Activated CD4-positive, alpha-beta T cell treated with anti-CD3 and anti-CD28 coated beads, Interleukin-2, amount 10 ng/mL, durations not matched to agents 24 days and 14 days (primary cell): ENCODE data around the gene DOCK4. TPM values are rescaled to one million over a fixed set of nuclear protein-coding genes. Genes with fewer than 3 reads are reported as not detected.

Experiments
- DNase-seq: peaks from one replicate; pipeline ENCODE4 v3.0.0; 2022
- H3K27ac Mint-ChIP-seq: one replicate; pipeline ENCODE4 v1.8.0; 2022; ENCODE audit warnings: mild to moderate bottlenecking, mixed read lengths
- H3K27me3 Mint-ChIP-seq: one replicate; pipeline ENCODE4 v1.8.0; 2022; ENCODE audit warnings: mixed read lengths
- H3K36me3 Mint-ChIP-seq: one replicate; pipeline ENCODE4 v1.8.0; 2022; ENCODE audit warnings: low read depth, mild to moderate bottlenecking, mixed read lengths
- H3K4me1 Mint-ChIP-seq: one replicate; pipeline ENCODE4 v1.8.0; 2021; ENCODE audit warnings: mixed read lengths
- H3K4me3 Mint-ChIP-seq: one replicate; pipeline ENCODE4 v1.8.0; 2022; ENCODE audit warnings: mild to moderate bottlenecking, moderate library complexity, mixed read lengths
- H3K9me3 Mint-ChIP-seq: one replicate; pipeline ENCODE4 v1.8.0; 2021; ENCODE audit warnings: mixed read lengths
- intact Hi-C: fragments of 100-400 bp; cut with micrococcal nuclease; formaldehyde crosslinking; loops from one replicate; pipeline ENCODE4 v1.15.1; 2023
- total RNA-seq: library from RNA; stranded (reverse); gene quantifications from 2 replicates; pipeline ENCODE4 v1.2.3, GENCODE V29; 2022

Gene DOCK4
- total RNA-seq, 1 donor from 2014 or later: 0.89 TPM

- no peaks in the 10 kb centered on the region for H3K36me3 Mint-ChIP-seq
- H3K27ac Mint-ChIP-seq: no peak overlapping the region
Measured at GRCh38 chr7:112172870-112173567, 33.2 kb downstream of the DOCK4 start.

DNA sequence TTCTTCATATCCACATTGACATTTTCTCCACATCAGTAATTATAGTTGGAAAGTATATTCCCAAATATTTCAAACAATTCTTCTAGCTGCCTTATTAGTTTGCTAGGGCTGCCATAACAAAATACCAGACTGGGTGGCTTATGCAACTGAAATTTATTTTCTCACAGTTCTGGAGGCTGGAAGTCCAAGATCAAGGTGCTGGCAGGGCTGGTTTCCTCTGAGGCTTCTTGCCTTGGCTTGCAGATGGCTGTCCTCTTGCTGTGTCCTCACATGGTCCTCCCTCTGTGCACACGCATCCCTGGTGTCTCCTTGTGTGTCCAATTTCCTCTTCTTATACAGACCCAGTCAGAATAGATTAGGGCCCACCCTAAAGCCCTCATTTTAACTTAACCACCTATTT is 34.5 kb downstream of the DOCK4 start:
- Mint-ChIP-seq H3K9me3 (no peaks in the 10 kb centered on the region), H3K27me3 (peaks cover 14% of the 10 kb centered on the region), H3K4me3 (no peak overlapping the region), H3K27ac (no peak overlapping the region), H3K4me1 (no peaks in the 10 kb centered on the region), H3K36me3 (no peaks in the 10 kb centered on the region)
- intact Hi-C loops: no loop called here
- DNase-seq: no peak

More at GRCh38 chr7:112172870-112173567, 33.2 kb downstream of the DOCK4 start:
- peaks cover 16% of the 10 kb centered on the region for H3K27me3 Mint-ChIP-seq
- no peaks in the 10 kb centered on the region for H3K9me3 Mint-ChIP-seq
- DNase-seq: no peak
- intact Hi-C loops: no loop called here
- H3K4me3 Mint-ChIP-seq: no peak overlapping the region
- no peaks in the 10 kb centered on the region for H3K4me1 Mint-ChIP-seq

DNA sequence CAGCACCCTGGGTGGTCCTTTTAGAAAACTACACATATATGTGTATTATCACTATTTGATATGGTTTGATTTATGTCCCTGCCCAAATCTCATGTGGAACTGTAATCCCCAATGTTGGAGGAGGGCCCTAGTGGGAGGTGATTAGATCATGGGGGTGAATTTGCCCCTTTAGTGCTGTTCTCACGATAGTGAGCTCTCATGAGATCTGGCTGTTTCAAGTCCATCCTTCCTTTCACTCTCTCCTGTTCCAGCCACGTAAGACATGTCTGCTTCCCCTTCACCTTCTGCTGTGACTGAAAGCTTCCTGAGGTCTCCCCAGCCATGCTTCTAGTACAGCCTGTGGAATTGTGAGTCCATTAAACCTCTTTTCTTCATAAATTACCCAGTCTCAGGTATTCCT is 37.3 kb downstream of the DOCK4 start:
- no peaks in the 10 kb centered on the region for H3K4me1 Mint-ChIP-seq
- no peak overlapping the region for H3K27ac Mint-ChIP-seq
- H3K36me3 Mint-ChIP-seq: no peaks in the 10 kb centered on the region
- no peak for DNase-seq
- no peak overlapping the region for H3K4me3 Mint-ChIP-seq
- intact Hi-C loops: no loop called here
- H3K9me3 Mint-ChIP-seq: no peaks in the 10 kb centered on the region
- peaks cover 5% of the 10 kb centered on the region for H3K27me3 Mint-ChIP-seq

DNA sequence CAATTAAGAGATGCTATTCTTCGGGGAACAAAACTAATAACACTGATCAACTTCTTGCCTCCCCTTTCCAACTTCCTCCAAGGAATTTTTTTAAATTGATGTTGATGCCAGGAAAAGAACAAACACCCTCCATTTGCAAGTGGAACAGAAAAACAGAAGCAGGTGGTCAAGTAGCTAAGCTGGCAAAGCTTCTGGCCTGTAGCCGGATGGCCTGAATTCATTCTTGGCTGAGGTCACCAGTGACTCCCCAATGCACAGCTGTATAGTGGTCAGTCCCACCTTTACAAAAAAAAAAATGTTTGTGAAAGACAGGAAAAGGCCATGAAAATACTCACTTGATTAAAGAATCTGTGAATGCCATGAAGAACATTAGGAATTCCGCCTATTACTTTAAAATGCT is 39.1 kb downstream of the DOCK4 start:
- Mint-ChIP-seq H3K4me3 (no peak overlapping the region), H3K9me3 (no peaks in the 10 kb centered on the region), H3K36me3 (no peaks in the 10 kb centered on the region), H3K4me1 (no peaks in the 10 kb centered on the region), H3K27ac (no peak overlapping the region), H3K27me3 (peaks cover 5% of the 10 kb centered on the region)
- intact Hi-C loops: no loop called here
- no peak for DNase-seq

- no peaks in the 10 kb centered on the region for H3K9me3 Mint-ChIP-seq
- intact Hi-C loops: no loop called here
- no peak overlapping the region for H3K27ac Mint-ChIP-seq
- H3K27me3 Mint-ChIP-seq: peaks cover 16% of the 10 kb centered on the region
- no peak for DNase-seq
- no peak overlapping the region for H3K4me3 Mint-ChIP-seq
- no peaks in the 10 kb centered on the region for H3K36me3 Mint-ChIP-seq
- no peaks in the 10 kb centered on the region for H3K4me1 Mint-ChIP-seq
Measured at GRCh38 chr7:112162784-112163506, 43.3 kb downstream of the DOCK4 start.

- Mint-ChIP-seq H3K27me3 (peaks cover 15% of the 10 kb centered on the region), H3K9me3 (no peaks in the 10 kb centered on the region), H3K4me1 (no peaks in the 10 kb centered on the region), H3K27ac (no peak overlapping the region), H3K4me3 (no peak overlapping the region), H3K36me3 (no peaks in the 10 kb centered on the region)
- intact Hi-C loops: no loop called here
- no peak for DNase-seq
Measured at GRCh38 chr7:112162142-112162766, 43.9 kb downstream of the DOCK4 start.

DNA sequence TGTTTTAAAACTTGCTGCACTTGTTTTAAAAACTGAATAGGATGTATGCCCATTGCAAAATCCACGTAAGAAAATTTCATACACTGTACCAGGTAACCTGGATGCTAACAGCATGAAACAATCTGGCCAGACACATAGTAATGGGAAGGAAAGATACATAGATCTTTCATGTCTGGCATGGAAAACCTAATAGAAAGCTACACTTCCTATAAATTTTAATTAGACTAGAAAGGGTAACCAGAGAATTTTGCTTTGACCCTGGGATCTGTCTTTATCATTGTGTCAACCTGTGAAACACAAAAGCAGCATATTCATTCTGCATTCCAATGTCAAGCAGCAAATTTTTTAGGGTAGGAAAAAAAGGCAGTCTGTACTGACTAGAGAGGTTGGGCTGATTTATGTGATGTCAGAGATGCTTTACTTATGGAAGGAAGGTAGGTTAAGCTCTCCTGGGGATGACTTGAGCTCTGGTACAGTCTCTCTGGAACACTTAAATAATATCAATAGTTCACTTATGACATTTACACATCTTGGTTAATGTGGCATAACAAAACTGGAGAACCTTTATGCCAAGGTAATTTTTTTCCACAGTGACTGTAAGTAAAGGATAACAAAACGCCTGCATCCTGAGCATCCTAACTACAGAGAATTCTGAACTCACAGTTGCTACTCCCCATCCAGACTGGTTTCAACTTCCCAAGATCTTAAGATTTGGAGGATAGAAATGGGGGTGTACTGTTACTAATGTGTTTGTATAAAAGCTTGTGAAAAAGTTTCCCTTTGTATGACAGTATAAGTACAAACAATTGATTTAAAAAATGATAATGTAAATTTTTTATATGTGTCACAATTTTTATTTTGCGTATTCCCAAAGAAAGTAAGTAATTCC is 44.7 kb downstream of the DOCK4 start:
- H3K27me3 Mint-ChIP-seq: peaks cover 18% of the 10 kb centered on the region
- intact Hi-C loops: no loop called here
- H3K36me3 Mint-ChIP-seq: no peaks in the 10 kb centered on the region
- no peaks in the 10 kb centered on the region for H3K4me1 Mint-ChIP-seq
- H3K4me3 Mint-ChIP-seq: no peak overlapping the region
- no peaks in the 10 kb centered on the region for H3K9me3 Mint-ChIP-seq
- DNase-seq: no peak
- H3K27ac Mint-ChIP-seq: no peak overlapping the region

- no peaks in the 10 kb centered on the region for H3K36me3 Mint-ChIP-seq
Measured at GRCh38 chr7:112160771-112161150, 45.4 kb downstream of the DOCK4 start.

DNA sequence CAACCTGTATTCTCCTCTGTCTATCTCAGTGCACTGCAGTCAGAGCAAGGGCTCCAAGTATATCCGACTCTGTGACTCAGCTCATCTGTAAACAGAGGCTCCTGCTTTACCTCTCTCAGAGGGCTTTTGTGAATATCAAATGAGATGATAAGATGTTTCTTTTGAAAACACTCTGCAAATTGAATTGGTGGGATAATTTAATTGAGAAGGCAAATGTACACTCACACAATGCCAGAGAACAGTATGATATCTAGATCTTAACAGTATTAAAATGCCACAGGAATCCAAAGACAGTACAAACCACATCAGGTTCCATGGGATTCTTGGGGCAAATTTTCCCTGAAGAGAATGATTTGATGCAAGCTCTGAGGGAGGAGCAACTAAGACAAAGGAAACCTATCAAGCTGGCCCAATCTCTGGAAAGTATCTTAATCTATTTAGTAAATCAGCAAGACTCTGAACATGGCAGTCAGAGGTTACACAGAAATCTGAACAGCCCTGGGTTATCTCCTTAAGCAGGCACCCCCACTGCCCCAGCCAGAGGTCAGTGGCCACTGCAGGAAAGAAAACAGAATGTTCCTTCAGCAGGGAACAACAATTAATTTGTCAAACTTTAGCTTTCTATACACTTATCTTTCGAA is 45.9 kb downstream of the DOCK4 start:
- intact Hi-C loops: no loop called here
- H3K27ac Mint-ChIP-seq: no peak overlapping the region
- no peak overlapping the region for H3K4me3 Mint-ChIP-seq
- H3K9me3 Mint-ChIP-seq: no peaks in the 10 kb centered on the region
- H3K36me3 Mint-ChIP-seq: no peaks in the 10 kb centered on the region
- H3K27me3 Mint-ChIP-seq: peaks cover 20% of the 10 kb centered on the region
- no peak for DNase-seq
- no peaks in the 10 kb centered on the region for H3K4me1 Mint-ChIP-seq

More at GRCh38 chr7:112160771-112161150, 45.4 kb downstream of the DOCK4 start:
- no peak overlapping the region for H3K27ac Mint-ChIP-seq
- H3K4me3 Mint-ChIP-seq: no peak overlapping the region
- no peaks in the 10 kb centered on the region for H3K4me1 Mint-ChIP-seq
- H3K27me3 Mint-ChIP-seq: peaks cover 18% of the 10 kb centered on the region
- DNase-seq: no peak
- H3K9me3 Mint-ChIP-seq: no peaks in the 10 kb centered on the region
- intact Hi-C loops: no loop called here

DNA sequence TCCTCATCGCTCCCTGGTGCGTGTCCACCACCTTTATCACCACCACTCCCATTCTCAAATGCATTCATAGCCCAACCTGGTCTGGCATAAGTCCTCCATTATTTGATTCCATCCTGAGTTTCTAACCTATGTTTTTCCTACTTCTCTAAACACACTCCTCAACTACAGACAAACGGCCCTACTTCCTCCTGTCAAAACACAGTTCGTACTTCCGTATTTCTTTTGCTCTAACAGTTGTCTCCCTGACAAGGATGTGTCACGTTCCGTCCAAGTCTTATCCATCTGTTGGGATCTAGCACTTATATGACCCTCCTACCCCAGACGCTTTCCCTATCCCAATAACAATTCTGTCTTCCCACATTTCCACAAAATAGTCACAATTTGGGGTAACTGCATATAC is 46.8 kb downstream of the DOCK4 start:
- no peaks in the 10 kb centered on the region for H3K4me1 Mint-ChIP-seq
- H3K9me3 Mint-ChIP-seq: no peaks in the 10 kb centered on the region
- intact Hi-C loops: no loop called here

DNA sequence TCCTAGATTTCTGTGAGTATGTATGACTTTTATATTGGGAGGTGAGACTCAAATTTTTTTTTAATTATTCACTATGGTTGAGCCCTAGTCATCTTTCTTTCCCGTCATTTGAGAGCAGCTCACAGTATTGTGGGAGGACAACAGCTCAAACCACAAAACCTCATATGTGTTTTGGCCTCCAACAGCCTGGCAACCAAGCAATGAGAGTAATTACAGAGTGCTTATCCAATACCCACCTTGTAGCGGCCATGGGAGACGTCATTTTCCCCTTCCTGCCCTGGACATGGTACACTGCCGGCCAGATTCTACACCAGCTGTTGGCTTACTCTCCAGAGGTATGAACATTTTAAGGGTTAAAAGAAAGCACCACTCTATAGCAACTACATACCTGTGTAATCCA is 49.1 kb downstream of the DOCK4 start:
- Mint-ChIP-seq H3K9me3 (no peaks in the 10 kb centered on the region), H3K4me1 (no peaks in the 10 kb centered on the region)
- intact Hi-C loops: no loop called here

More for the DNA sequence above, 46.8 kb downstream of the DOCK4 start:
- Mint-ChIP-seq H3K27ac (no peak overlapping the region), H3K27me3 (peaks cover 19% of the 10 kb centered on the region), H3K36me3 (no peaks in the 10 kb centered on the region), H3K4me3 (no peak overlapping the region)
- DNase-seq: no peak

DNA sequence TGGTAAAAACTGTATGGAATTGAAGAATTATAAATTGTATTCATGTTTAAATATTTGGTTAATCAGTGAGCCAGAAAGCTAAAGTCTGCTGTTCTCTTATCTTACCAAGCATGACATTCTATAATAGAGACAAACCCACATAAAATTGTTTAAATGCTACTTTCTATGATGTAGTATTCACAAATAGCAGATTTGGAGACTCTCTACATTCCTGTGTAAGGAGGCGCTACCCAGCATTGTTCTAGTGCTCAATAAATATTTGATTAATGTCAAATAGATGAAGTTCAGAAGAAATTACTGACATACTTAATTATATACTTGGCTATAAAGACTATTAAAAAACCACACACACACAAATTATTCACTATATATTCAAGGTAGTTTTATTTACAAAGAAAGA is 49.8 kb downstream of the DOCK4 start:
- H3K36me3 Mint-ChIP-seq: no peaks in the 10 kb centered on the region
- intact Hi-C loops: no loop called here
- DNase-seq: no peak
- H3K27me3 Mint-ChIP-seq: peaks cover 23% of the 10 kb centered on the region
- H3K27ac Mint-ChIP-seq: no peak overlapping the region
- no peak overlapping the region for H3K4me3 Mint-ChIP-seq
- H3K4me1 Mint-ChIP-seq: no peaks in the 10 kb centered on the region
- H3K9me3 Mint-ChIP-seq: no peaks in the 10 kb centered on the region

More for the DNA sequence above, 49.1 kb downstream of the DOCK4 start:
- H3K36me3 Mint-ChIP-seq: no peaks in the 10 kb centered on the region
- no peak overlapping the region for H3K4me3 Mint-ChIP-seq
- no peak overlapping the region for H3K27ac Mint-ChIP-seq
- H3K27me3 Mint-ChIP-seq: peaks cover 21% of the 10 kb centered on the region
- DNase-seq: no peak

DNA sequence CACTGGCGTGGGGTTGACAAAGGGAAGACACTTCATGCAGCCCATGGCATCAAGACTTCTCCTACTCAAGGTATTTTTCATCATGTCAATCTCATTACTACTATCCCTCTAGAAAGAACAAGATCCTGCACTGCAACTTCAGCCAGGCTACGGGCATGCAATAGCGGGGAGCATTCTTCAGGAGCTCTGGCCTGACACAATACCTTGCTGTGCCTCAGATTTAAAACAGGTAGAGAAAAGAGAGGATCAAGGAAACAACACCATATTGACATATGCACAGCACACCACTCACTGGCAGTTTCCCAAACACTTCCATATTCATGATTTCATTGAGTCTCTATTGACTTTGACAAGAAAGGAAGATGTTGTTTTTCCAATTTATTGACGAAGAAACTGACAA is 51.5 kb downstream of the DOCK4 start:
- Mint-ChIP-seq H3K4me1 (no peaks in the 10 kb centered on the region), H3K4me3 (no peak overlapping the region), H3K27me3 (peaks cover 26% of the 10 kb centered on the region), H3K36me3 (no peaks in the 10 kb centered on the region), H3K9me3 (no peaks in the 10 kb centered on the region), H3K27ac (no peak overlapping the region)
- no peak for DNase-seq
- intact Hi-C loops: no loop called here
